K562 (cell line): ENCODE measurements around the gene FBLN2. TPM values are rescaled to one million over a fixed set of nuclear protein-coding genes. Genes with fewer than 3 reads are reported as not detected.
A peak's percentile ranks its signal among the peaks of the same experiment; 100 is the strongest.

Source experiments
- ARID1B ChIP-seq: fragments of 450-650 bp; IDR thresholded peaks from 2 replicates; pipeline ENCODE4 v1.6.1; 2016; ENCODE audit warnings: antibody characterized with exemption, mild to moderate bottlenecking, inconsistent platforms
- BACH1 ChIP-seq: fragments of 200-800 bp; sonication (Bioruptor generic); IDR thresholded peaks from 2 replicates; pipeline ENCODE4 v1.6.1; 2016; ENCODE audit warnings: missing genetic modification characterization, missing compliant biosample characterization
- DPF2 ChIP-seq: fragments of 450-650 bp; IDR thresholded peaks from 2 replicates; pipeline ENCODE4 v1.6.1; 2016
- E4F1 ChIP-seq: fragments of 250-450 bp; sonication (Bioruptor Pico); IDR thresholded peaks from 2 replicates; pipeline ENCODE4 v1.5.0; 2021; ENCODE audit warnings: mild to moderate bottlenecking, borderline replicate concordance
- HCFC1 ChIP-seq: IDR thresholded peaks from 2 replicates; pipeline ENCODE4 v1.6.1; 2012; ENCODE audit warnings: low read depth, low read length, improper control_type of control experiment
- IRF2 ChIP-seq: sonication (generic); formaldehyde crosslinking; IDR thresholded peaks from 2 replicates; pipeline ENCODE4 v1.8.1; 2022; ENCODE audit warnings: mild to moderate bottlenecking, missing genetic modification reagents
- L3MBTL2 ChIP-seq: fragments of 450-650 bp; IDR thresholded peaks from 2 replicates; pipeline ENCODE4 v1.6.1; 2016; ENCODE audit warnings: mild to moderate bottlenecking, moderate library complexity
- LCOR ChIP-seq: sonication (generic); formaldehyde crosslinking; IDR thresholded peaks from 2 replicates; pipeline ENCODE4 v1.8.0; 2022; ENCODE audit warnings: mild to moderate bottlenecking, missing genetic modification reagents
- MGA ChIP-seq: fragments of 450-650 bp; IDR thresholded peaks from 2 replicates; pipeline ENCODE4 v1.6.1; 2016; ENCODE audit warnings: mild to moderate bottlenecking, moderate library complexity
- MYC ChIP-seq, 2 experiments: fragments of 250-450 bp in 1 of 2; sonication (Bioruptor Pico) in 1 of 2; IDR thresholded peaks; 2 replicates each; pipeline versions ENCODE4 v1.5.1 to v1.6.1; 2012 to 2021; ENCODE audit warnings: low read depth in 2 of 2, borderline replicate concordance in 1 of 2, improper control_type of control experiment in 1 of 2, low read length in 1 of 2, mild to moderate bottlenecking in 1 of 2, moderate library complexity in 1 of 2
- PTTG1 ChIP-seq: fragments of 450-650 bp; IDR thresholded peaks from 2 replicates; pipeline ENCODE4 v1.6.1; 2016; ENCODE audit warnings: low read depth, mild to moderate bottlenecking, missing genetic modification characterization, missing compliant biosample characterization
- RBM25 ChIP-seq: fragments of 200-400 bp; formaldehyde crosslinking; IDR thresholded peaks from 2 replicates; pipeline ENCODE4 v1.6.1; 2018; ENCODE audit warnings: low read length, low read depth, moderate library complexity; ENCODE audit not compliant: severe bottlenecking
- SUPT5H ChIP-seq: fragments of 450-650 bp; IDR thresholded peaks from 2 replicates; pipeline ENCODE4 v1.6.1; 2016
- TBP ChIP-seq: optimal IDR thresholded peaks from 2 replicates; pipeline ENCODE3; 2011; ENCODE audit warnings: low read depth, low read length, improper control_type of control experiment
- polyA plus RNA-seq, 8 experiments: library from polyadenylated mRNA; depleted of rRNA in 4 of 8; stranded (reverse) in 5 of 8; unstranded in 3 of 8; fragments of >200 nt; fragmentation: Nextera tagmentation in 2 of 8; fragmentation: Illumina TruSeq in 1 of 8; extraction: Ambion mirVana in 2 of 8; extraction: Trizol in 1 of 8; gene quantifications; 2 replicates each; pipeline versions ENCODE4 v1.2.1 to v1.2.3, GENCODE V29; 2011 to 2014; ENCODE audit warnings: inconsistent platforms in 1 of 8, missing spikeins in 1 of 8
- total RNA-seq, 7 experiments: library from RNA; depleted of rRNA in 6 of 7; stranded (reverse); fragments of >200 nt in 6 of 7; fragmentation: Illumina TruSeq in 2 of 7; extraction: Trizol in 2 of 7; gene quantifications; 2 replicates each; pipeline versions ENCODE4 v1.2.1 to v1.2.3, GENCODE V29; 2011 to 2021; ENCODE audit warnings: low replicate concordance in 1 of 7

The FBLN2 gene
- total and polyA plus RNA-seq, 9 of the 15 experiments (the other 6 are each of a cell fraction or from before 2014, with no cell fraction given): 0.03 to 0.10 (median 0.04) TPM; not detected in 6

- TF ChIP-seq MGA: peak; percentile 63
- TF ChIP-seq RBM25: peak; percentile 97
- TF ChIP-seq DPF2: peak; percentile 31; the same call in 1 of the 2 replicates
- TF ChIP-seq L3MBTL2: peak; percentile 77
- no peak for TF ChIP-seq IRF2
- TF ChIP-seq MYC (IDR thresholded peaks at IDR 0.05; ENCODE audit: low read depth, low read length): 0 out of 2 replicates have a peak, but pooled peaks have one; percentile 25
- TF ChIP-seq MYC (CRISPR knock-in tag; IDR thresholded peaks at IDR 0.05; ENCODE audit: borderline replicate concordance, low read depth): no peak
- TF ChIP-seq TBP: no peak
- TF ChIP-seq HCFC1: no peak
- no peak for TF ChIP-seq PTTG1 (tag)
- TF ChIP-seq E4F1 (CRISPR knock-in tag): no peak
- TF ChIP-seq SUPT5H: no peak
- no peak for TF ChIP-seq BACH1 (tag)
- TF ChIP-seq ARID1B: peak; percentile 56
- TF ChIP-seq LCOR (CRISPR knock-in tag): no peak
Measured at GRCh38 chr3:13613343-13614190, 64.6 kb downstream of the FBLN2 start (continued).
